Stimulated activated CD4-positive, alpha-beta T cell treated with anti-CD3 and anti-CD28 coated beads, TNF-alpha, amount 100 ng/mL, for 48 hours (primary cell): ENCODE data around the gene RNF144B.
"Not testable (repeated sequence)": the region's sequence is repeated elsewhere in the genome, so short reads cannot be mapped to it uniquely, and the experiment has no call there.

Source experiments
- DNase-seq, 3 donors: peaks; one replicate each; pipeline ENCODE4 v3.0.0-alpha.2; 2020; ENCODE audit warnings: low read depth in 3 of 3

RNF144B gene

DNA sequence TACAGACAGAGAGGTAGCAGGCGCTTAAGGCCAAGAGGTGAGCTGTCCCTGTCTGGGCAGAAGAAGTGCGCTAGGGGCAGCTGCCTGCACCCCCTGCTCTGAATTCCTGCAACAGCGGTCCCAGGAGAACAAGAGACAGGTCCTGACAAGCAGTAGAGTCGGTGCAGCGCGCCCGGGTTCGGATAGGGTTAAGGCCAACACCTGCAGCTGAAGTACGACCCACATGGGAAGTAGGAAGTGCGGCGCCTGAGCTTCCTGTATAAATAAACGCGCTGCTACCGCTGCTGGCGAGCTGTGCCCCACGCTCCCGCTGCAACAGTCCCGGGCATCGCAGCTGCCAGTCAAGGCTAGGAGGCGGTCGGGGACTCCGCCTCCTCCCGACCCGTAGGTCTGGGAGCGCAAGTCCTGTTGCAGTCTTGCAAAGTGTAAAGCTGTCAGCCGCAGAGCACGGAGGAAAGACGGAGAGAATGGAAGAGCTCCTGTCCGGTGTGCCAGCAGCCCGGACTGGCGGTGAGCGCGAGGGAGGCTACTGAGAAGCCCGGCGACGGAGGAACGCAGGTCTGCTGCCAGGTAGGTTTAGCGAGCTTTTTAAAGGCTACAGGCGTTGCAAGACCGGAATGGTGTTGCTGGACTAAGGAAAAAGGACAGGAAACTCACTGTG lies at the start of gene RNF144B:
TSS of gene RNF144B (plus strand) at position 290 of the 661 bp plus-strand sequence. CDS start 12,185 bp downstream, outside the sequence.
- DNase-seq: peak; percentile 43 to 57 (median 44)

DNA sequence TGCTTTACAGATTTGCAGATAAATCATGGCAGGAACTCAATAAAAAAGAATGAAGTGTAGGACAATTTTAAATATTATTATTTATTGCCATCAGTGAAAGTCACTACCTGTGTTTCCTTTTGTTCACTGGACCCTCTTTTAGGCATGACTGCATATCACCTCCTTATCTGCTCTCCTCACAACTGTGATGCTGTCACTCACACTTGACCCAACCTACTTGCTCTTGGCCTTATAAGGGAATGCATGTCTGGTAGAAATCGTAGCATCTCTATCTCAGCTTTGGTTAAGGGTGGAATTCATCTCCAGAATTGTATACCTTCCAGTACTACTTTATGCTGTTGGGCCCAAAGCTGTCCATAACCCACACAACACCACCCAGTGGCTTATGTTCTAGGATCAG lies 47.6 kb upstream of the RNF144B start:
- DNase-seq: no peak

GRCh38 chr6:18340781-18341551 lies 46.2 kb upstream of the RNF144B start:
- no peak for DNase-seq

DNA sequence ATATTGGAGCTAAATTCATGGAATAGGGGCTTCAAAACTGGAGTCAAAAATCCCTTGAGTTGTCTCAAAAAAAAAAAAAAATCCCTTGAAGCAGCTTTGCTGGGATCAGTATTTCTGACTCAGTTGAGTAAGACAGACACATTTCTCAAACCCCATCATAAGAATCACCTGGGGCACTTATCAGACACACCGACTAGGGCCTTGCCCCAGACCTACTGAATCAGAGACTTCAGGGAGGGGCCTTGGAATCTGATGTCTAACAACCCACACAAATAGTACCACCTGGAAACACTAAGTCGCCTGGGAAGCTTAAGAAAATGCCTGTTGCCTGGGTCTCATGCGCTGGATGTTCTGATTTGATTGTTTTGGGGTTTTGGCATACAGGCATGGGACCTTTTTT lies 44.9 kb upstream of the RNF144B start:
- DNase-seq: no peak

DNA sequence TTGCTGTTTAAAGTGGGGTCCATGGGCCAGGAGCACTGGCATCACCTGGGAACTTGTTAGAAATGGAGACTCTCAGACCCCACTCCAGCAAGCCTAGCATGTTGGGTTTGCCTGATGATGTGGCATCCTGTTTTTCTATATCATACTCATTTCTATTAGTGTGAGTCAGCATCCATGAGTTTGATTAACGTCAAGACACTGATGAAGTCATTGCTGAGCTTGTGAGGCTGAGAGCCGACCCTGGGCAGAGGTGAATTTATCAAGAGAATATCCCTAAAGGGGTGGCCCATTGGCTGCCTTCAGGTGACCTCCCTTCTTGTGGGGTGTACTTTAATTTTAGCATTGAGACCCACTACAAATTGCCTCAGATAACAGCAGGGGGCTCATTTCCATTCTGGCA lies 43.4 kb upstream of the RNF144B start:
- DNase-seq: peak in 1 of 3 donors; percentile 8

GRCh38 chr6:18347021-18347577 lies 40.1 kb upstream of the RNF144B start:
- no peak for DNase-seq

- DNase-seq: no peak
These were observed 39.3 kb upstream of the RNF144B start for GRCh38 chr6:18347866-18348265.

- no peak for DNase-seq
These were observed 37.8 kb upstream of the RNF144B start for GRCh38 chr6:18349386-18349785.

DNA sequence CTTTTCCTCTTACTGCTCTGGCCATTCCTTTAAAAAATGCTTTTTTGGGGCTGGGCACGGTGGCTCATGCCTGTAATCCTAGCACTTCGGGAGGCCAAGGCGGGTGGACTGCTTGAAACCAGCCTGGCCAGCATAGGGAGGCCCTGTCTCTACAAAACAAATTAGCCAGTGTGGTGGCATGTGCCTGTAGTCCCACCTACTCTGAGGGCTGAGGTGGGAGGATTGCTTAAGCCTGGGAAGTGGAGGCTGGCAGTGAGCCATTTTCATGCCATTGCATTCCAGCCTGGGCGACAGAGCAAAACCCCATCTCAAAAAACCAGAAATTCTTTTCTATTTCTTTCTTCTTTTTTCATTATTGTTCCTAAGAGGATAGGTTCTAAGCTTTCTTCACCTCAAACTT lies 36.9 kb upstream of the RNF144B start:
- no peak for DNase-seq

DNA sequence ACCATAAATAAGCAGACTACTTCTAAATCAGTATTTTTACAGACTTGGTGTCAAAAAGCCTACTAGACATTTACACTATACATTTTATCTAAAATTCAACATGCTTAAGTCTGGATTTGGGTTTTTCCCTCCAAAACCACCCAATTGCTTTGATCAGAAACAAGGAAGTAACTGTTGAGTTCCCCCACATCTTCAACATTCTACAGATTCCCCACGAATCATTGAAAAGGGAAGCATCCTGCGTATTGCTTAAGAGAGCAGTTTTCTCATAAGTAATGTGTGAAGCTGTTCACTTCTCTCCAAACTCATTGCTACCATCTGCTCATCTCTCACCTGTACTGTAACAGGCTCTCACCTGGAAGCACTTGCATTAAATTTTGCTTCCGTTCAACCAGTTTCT lies 36.4 kb upstream of the RNF144B start:
- DNase-seq: no peak

DNA sequence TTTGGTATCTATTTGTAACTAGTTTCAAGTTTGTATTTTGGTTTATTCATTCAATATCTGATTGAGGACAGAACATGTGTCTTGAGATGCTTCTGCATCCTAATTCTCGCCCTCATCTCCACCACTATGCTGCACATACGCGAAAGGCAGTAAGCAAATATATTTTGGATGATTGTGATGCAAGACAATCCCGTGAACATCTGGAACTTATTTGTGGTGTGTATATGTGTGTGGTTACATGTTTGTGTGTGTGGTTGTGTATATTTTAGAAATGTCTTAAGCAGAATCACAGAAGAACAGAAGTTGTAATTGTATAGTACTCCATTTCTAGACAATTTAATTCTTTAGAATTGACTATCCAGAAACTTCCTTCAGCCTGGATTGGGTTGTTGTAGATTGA lies 35.1 kb upstream of the RNF144B start:
- no peak for DNase-seq

DNA sequence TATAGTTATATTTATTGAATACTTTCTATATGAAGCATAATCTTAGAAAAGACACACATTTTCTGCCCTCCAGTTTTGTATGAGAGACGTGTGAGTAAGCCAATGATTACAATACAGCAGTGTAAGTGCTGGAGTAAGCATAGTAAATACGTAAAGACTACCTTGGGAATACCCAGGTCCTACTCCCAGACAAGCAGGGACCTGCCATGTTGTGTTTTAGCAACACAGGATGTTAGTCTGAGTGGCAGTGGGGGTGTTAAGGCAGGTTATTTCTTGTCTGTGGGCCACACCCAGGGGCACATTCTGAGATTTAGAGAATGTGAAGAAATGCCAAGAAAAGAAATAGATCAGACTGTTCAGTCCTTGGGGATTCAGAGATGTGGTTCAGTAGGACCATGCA lies 34.3 kb upstream of the RNF144B start:
- DNase-seq: no peak

- DNase-seq: no peak
These were observed 33.9 kb upstream of the RNF144B start for GRCh38 chr6:18353251-18353650.

DNA sequence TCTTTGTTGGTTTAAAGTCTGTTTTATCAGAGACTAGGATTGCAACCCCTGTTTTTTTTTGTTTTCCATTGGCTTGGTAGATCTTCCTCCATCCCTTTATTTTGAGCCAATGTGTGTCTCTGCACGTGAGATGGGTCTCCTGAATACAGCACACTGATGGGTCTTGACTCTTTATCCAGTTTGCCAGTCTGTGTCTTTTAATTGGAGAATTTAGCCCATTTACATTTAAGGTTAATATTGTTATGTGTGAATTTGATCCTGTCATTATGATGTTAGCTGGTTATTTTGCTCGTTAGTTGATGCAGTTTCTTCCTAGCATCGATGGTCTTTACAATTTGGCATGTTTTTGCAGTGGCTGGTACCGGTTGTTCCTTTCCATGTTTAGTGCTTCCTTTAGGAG lies 29.6 kb upstream of the RNF144B start:
- not testable (repeated sequence) for DNase-seq

GRCh38 chr6:18359237-18359885 lies 27.8 kb upstream of the RNF144B start:
- DNase-seq: no peak

GRCh38 chr6:18360188-18360587 lies 27.0 kb upstream of the RNF144B start:
- DNase-seq: no peak

- no peak for DNase-seq
These were observed 25.0 kb upstream of the RNF144B start for GRCh38 chr6:18362058-18362561.

- no peak for DNase-seq
These were observed 23.4 kb upstream of the RNF144B start for GRCh38 chr6:18363746-18364145.

DNA sequence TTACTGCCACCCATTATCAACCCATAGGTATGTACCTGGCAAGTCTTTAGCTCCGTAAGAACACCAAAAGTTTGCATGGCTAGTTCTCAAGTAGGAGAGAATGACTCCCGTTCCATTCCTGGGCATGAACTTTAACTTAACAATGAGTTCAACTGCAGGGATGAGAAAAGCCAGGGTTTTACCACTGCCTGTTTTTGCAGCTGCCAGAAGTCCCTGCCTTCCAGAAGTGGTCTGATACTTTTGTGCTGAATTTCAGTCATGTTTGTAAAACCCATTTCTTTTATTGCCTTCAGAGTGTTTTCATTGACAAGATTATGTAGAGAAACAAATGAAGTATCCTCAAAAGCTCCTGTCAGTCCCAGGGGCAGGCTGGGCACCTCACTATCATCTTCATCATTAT lies 22.6 kb upstream of the RNF144B start:
- not testable (repeated sequence) for DNase-seq

DNA sequence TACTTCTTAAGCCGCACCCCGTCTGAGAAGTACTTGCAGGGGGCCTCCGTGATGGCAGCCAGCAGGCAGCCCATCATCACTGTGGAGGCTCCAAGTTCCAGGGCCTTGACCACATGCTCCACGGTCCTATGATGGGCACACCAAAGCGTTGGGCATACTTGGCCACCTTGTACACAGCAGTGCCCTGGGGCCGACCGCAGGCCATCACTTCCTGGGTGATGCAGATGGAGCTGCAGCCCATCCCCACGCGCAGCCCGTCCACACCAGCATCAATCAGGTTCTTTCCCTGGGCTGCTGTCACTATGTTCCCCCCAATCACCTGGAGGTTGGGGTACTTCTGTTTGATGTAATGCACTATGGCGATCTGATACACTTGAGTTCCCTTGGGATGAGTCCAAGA lies 19.8 kb upstream of the RNF144B start:
- no peak for DNase-seq

- no peak for DNase-seq
These were observed 18.7 kb upstream of the RNF144B start for GRCh38 chr6:18368277-18369105.
